H9 (cell line): ENCODE measurements around the gene TBC1D22A. TPM values are rescaled to one million over a fixed set of nuclear protein-coding genes. Genes with fewer than 3 reads are reported as not detected.

Experiments
- DNase-seq: peaks from one replicate; pipeline ENCODE4 v3.0.0-alpha.2; 2017
- H2AFZ ChIP-seq: one replicate; pipeline ENCODE4 v1.6.1; 2013; ENCODE audit warnings: mild to moderate bottlenecking, low read length, control low read depth, moderate library complexity
- H2AK5ac ChIP-seq: 2 replicates; pipeline ENCODE4 v1.6.1; 2013; ENCODE audit warnings: low read length, control low read depth, mixed read lengths; ENCODE audit not compliant: insufficient read length
- H2BK120ac ChIP-seq: one replicate; pipeline ENCODE4 v1.6.1; 2013; ENCODE audit warnings: low read depth, mild to moderate bottlenecking, low read length, control low read depth, inconsistent platforms; ENCODE audit not compliant: poor library complexity, severe bottlenecking
- H2BK12ac ChIP-seq: 2 replicates; pipeline ENCODE4 v1.6.1; 2013; ENCODE audit warnings: low read length, control low read depth, mixed read lengths, low read depth; ENCODE audit not compliant: insufficient read length
- H2BK15ac ChIP-seq: 2 replicates; pipeline ENCODE4 v1.6.1; 2013; ENCODE audit warnings: low read depth, low read length, control low read depth
- H2BK20ac ChIP-seq: one replicate; pipeline ENCODE4 v1.6.1; 2013; ENCODE audit warnings: low read depth, mild to moderate bottlenecking, low read length, control low read depth, inconsistent platforms; ENCODE audit not compliant: poor library complexity, severe bottlenecking
- H2BK5ac ChIP-seq: 2 replicates; pipeline ENCODE4 v1.6.1; 2013; ENCODE audit warnings: low read length, control low read depth, mixed read lengths; ENCODE audit not compliant: insufficient read length
- H3K14ac ChIP-seq: 2 replicates; pipeline ENCODE4 v1.6.1; 2013; ENCODE audit warnings: low read length, control low read depth; ENCODE audit not compliant: insufficient read depth
- H3K18ac ChIP-seq: 2 replicates; pipeline ENCODE4 v1.6.1; 2013; ENCODE audit warnings: low read depth, mild to moderate bottlenecking, mixed read lengths, low read length, control low read depth; ENCODE audit not compliant: insufficient read length
- H3K23ac ChIP-seq: 2 replicates; pipeline ENCODE4 v1.6.1; 2013; ENCODE audit warnings: low read length, control low read depth, mixed read lengths, low read depth; ENCODE audit not compliant: insufficient read length
- H3K23me2 ChIP-seq: 2 replicates; pipeline ENCODE4 v1.6.1; 2013; ENCODE audit warnings: low read depth, mild to moderate bottlenecking, mixed read lengths, low read length, control low read depth; ENCODE audit not compliant: insufficient read length, poor library complexity, severe bottlenecking
- H3K27ac ChIP-seq: 2 replicates; pipeline ENCODE4 v1.5.1; 2013; ENCODE audit warnings: low read length, control low read depth, mixed read lengths, low read depth; ENCODE audit not compliant: insufficient read length
- H3K27me3 ChIP-seq: 2 replicates; pipeline ENCODE4 v1.6.1; 2013; ENCODE audit warnings: low read length, control low read depth, inconsistent platforms; ENCODE audit not compliant: insufficient read depth
- H3K4ac ChIP-seq: 2 replicates; pipeline ENCODE4 v1.6.1; 2013; ENCODE audit warnings: low read depth, mild to moderate bottlenecking, control low read depth, inconsistent platforms, low read length, moderate library complexity
- H3K4me1 ChIP-seq: 2 replicates; pipeline ENCODE4 v1.6.1; 2013; ENCODE audit warnings: low read length, control low read depth, inconsistent platforms; ENCODE audit not compliant: insufficient read depth
- H3K4me2 ChIP-seq: 2 replicates; pipeline ENCODE4 v1.6.1; 2013; ENCODE audit warnings: low read length, control low read depth, mixed read lengths; ENCODE audit not compliant: insufficient read length, insufficient read depth
- H3K56ac ChIP-seq: 2 replicates; pipeline ENCODE4 v1.6.1; 2013; ENCODE audit warnings: low read depth, mild to moderate bottlenecking, mixed read lengths, low read length, control low read depth; ENCODE audit not compliant: insufficient read length
- H3K79me1 ChIP-seq: 2 replicates; pipeline ENCODE4 v1.6.1; 2013; ENCODE audit warnings: low read depth, mild to moderate bottlenecking, moderate library complexity, low read length, control low read depth, inconsistent platforms; ENCODE audit not compliant: insufficient read depth, poor library complexity, severe bottlenecking
- H3K79me2 ChIP-seq: 2 replicates; pipeline ENCODE4 v1.6.1; 2013; ENCODE audit warnings: low read length, control low read depth, inconsistent platforms; ENCODE audit not compliant: insufficient read depth
- H3K9ac ChIP-seq: 2 replicates; pipeline ENCODE4 v1.6.1; 2013; ENCODE audit warnings: low read length, control low read depth, mixed read lengths; ENCODE audit not compliant: insufficient read length; ENCODE audit errors: extremely low read depth
- H3K9me3 ChIP-seq: one replicate; pipeline ENCODE4 v1.6.1; 2013; ENCODE audit warnings: low read depth, low read length, inconsistent platforms; ENCODE audit not compliant: control insufficient read depth
- H3T11ph ChIP-seq: one replicate; pipeline ENCODE4 v1.6.1; 2013; ENCODE audit warnings: mild to moderate bottlenecking, low read length, control low read depth, inconsistent platforms
- H4K20me1 ChIP-seq: one replicate; pipeline ENCODE4 v1.6.1; 2013; ENCODE audit not compliant: control insufficient read depth, insufficient read length, insufficient read depth
- H4K5ac ChIP-seq: 2 replicates; pipeline ENCODE4 v1.6.1; 2013; ENCODE audit warnings: low read depth, mild to moderate bottlenecking, mixed read lengths, low read length, control low read depth; ENCODE audit not compliant: insufficient read length
- H4K8ac ChIP-seq: replicated peaks from 2 replicates; pipeline ENCODE4 v1.6.1; 2013; ENCODE audit warnings: low read length, control low read depth, mixed read lengths, low read depth; ENCODE audit not compliant: insufficient read length
- H4K91ac ChIP-seq: 2 replicates; pipeline ENCODE4 v1.6.1; 2013; ENCODE audit warnings: low read depth, mild to moderate bottlenecking, moderate library complexity, mixed read lengths, low read length, control low read depth; ENCODE audit not compliant: insufficient read length
- H3K27ac Mint-ChIP-seq, 3 experiments: 2 replicates in 2 of 3; 3 replicates in 1 of 3; pipeline ENCODE4 v1.8.0; 2020 to 2021; ENCODE audit warnings: mixed read lengths in 3 of 3, mild to moderate bottlenecking in 1 of 3, moderate library complexity in 1 of 3
- H3K27me3 Mint-ChIP-seq: 2 replicates; pipeline ENCODE4 v1.8.0; 2021; ENCODE audit warnings: low read depth, mild to moderate bottlenecking, moderate library complexity, mixed read lengths
- H3K36me3 Mint-ChIP-seq, 3 experiments: 2 replicates in 2 of 3; 3 replicates in 1 of 3; pipeline ENCODE4 v1.8.0; 2020 to 2021; ENCODE audit warnings: low read depth in 3 of 3, mixed read lengths in 3 of 3; ENCODE audit not compliant: insufficient read depth in 1 of 3
- H3K4me1 Mint-ChIP-seq, 2 experiments: 2 replicates each; pipeline ENCODE4 v1.8.0; 2020; ENCODE audit warnings: mixed read lengths in 2 of 2
- H3K4me3 Mint-ChIP-seq, 2 experiments: 2 replicates in 1 of 2; 3 replicates in 1 of 2; pipeline ENCODE4 v1.8.0; 2020 to 2021; ENCODE audit warnings: mild to moderate bottlenecking in 2 of 2, mixed read lengths in 2 of 2, moderate library complexity in 1 of 2
- H3K9me3 Mint-ChIP-seq, 2 experiments: 2 replicates in 1 of 2; 3 replicates in 1 of 2; pipeline ENCODE4 v1.8.0; 2020; ENCODE audit warnings: mild to moderate bottlenecking in 2 of 2, mixed read lengths in 2 of 2, moderate library complexity in 1 of 2
- CTCF ChIP-seq: fragments of 200-600 bp; sonication (generic); conservative IDR thresholded peaks from 3 replicates; pipeline ENCODE4 v1.8.0; 2021; ENCODE audit warnings: antibody characterized with exemption, mild to moderate bottlenecking
- WGBS: extraction: QIAGEN DNeasy Blood & Tissue Kit; methylation state at CpG from one replicate; pipeline ENCODE4 v1.1.7; 2013; ENCODE audit warnings: missing lambda C conversion rate, low lambda C conversion rate, mixed read lengths; ENCODE audit not compliant: insufficient read length; ENCODE audit errors: extremely low coverage; 5-methylcytosine and 5-hydroxymethylcytosine counted together
- total RNA-seq: library from RNA; stranded (reverse); gene quantifications from 2 replicates; pipeline ENCODE4 v1.2.1, GENCODE V29; 2021

TBC1D22A gene
- total RNA-seq, 1 experiment from 2014 or later: 20.8 TPM

GRCh38 chr22:47194476-47195155 is 432.2 kb downstream of the TBC1D22A start:
- Histone ChIP-seq H2BK20ac (no peak overlapping the region), H2BK12ac (no peak overlapping the region), H3K23ac (no peak overlapping the region), H4K8ac (no peak overlapping the region), H3K9ac (no peak overlapping the region), H3T11ph (no peak overlapping the region), H3K27me3 (no peaks in the 10 kb centered on the region), H3K56ac (no peak overlapping the region), H3K79me1 (no peaks in the 10 kb centered on the region), H4K5ac (no peak overlapping the region), H2BK120ac (no peak overlapping the region), H3K9me3 (peaks cover 13% of the 10 kb centered on the region), H3K4me1 (no peaks in the 10 kb centered on the region), H4K91ac (no peak overlapping the region), H2BK5ac (no peak overlapping the region), H3K23me2 (peaks cover under 1% of the 10 kb centered on the region), H3K18ac (no peak overlapping the region), H3K27ac (no peak overlapping the region), H3K4ac (no peak overlapping the region), H2AFZ (no peak overlapping the region), H3K4me2 (no peak overlapping the region), H2BK15ac (no peak overlapping the region), H2AK5ac (no peak overlapping the region), H4K20me1 (no peaks in the 10 kb centered on the region), H3K14ac (no peak overlapping the region), H3K79me2 (no peaks in the 10 kb centered on the region)
- peaks cover 0 to 83% of the 10 kb centered on the region in 2 experiments; a peak in 4 of 5 replicates for H3K9me3 Mint-ChIP-seq
- TF ChIP-seq CTCF: no peak
- H3K27me3 Mint-ChIP-seq: peaks cover 5% of the 10 kb centered on the region
- no peak overlapping the region for H3K4me3 Mint-ChIP-seq
- no CpG with 5 or more reads among the region's 6 CpGs for WGBS
- DNase-seq: no peak
- H3K4me1 Mint-ChIP-seq: no peaks in the 10 kb centered on the region
- H3K36me3 Mint-ChIP-seq: peaks cover 0 to 14% (median 13%) of the 10 kb centered on the region in 3 experiments; a peak in 4 of 7 replicates
- H3K27ac Mint-ChIP-seq: no peak overlapping the region
